ENCODE data around the gene FEM1C.
"Not testable (repeated sequence)": the region's sequence is repeated elsewhere in the genome, so short reads cannot be mapped to it uniquely, and the experiment has no call there.

Gene FEM1C

GRCh38 chr5:115520191-115520590 lies 24.4 kb downstream of the FEM1C start:
- DNase-seq (ENCODE audit: low spot score): no peak

- no peak for DNase-seq (ENCODE audit: low spot score)
These were observed 28.2 kb downstream of the FEM1C start for GRCh38 chr5:115516372-115516771.

- DNase-seq (ENCODE audit: low spot score): no peak
These were observed 30.4 kb downstream of the FEM1C start for GRCh38 chr5:115514220-115514619.

GRCh38 chr5:115511632-115512031 lies 32.9 kb downstream of the FEM1C start:
- DNase-seq (ENCODE audit: low spot score): no peak

GRCh38 chr5:115510145-115510645 lies 34.4 kb downstream of the FEM1C start:
- no peak for DNase-seq (ENCODE audit: low spot score)

GRCh38 chr5:115509547-115509946 lies 35.0 kb downstream of the FEM1C start:
- no peak for DNase-seq (ENCODE audit: low spot score)

GRCh38 chr5:115507681-115508080 lies 36.9 kb downstream of the FEM1C start:
- DNase-seq (ENCODE audit: low spot score): no peak

GRCh38 chr5:115503420-115503819 lies 41.2 kb downstream of the FEM1C start:
- DNase-seq (ENCODE audit: low spot score): no peak

- no peak for DNase-seq (ENCODE audit: low spot score)
These were observed 42.9 kb downstream of the FEM1C start for GRCh38 chr5:115501464-115502210.

GRCh38 chr5:115500225-115500624 lies 44.4 kb downstream of the FEM1C start:
- no peak for DNase-seq (ENCODE audit: low spot score)

GRCh38 chr5:115496936-115497576 lies 47.5 kb downstream of the FEM1C start:
- no peak for DNase-seq (ENCODE audit: low spot score)

- no peak for DNase-seq (ENCODE audit: low spot score)
These were observed 49.8 kb downstream of the FEM1C start for GRCh38 chr5:115494570-115495289.

GRCh38 chr5:115490596-115490995 lies 54.0 kb downstream of the FEM1C start:
- DNase-seq (ENCODE audit: low spot score): no peak

GRCh38 chr5:115489733-115490132 lies 54.8 kb downstream of the FEM1C start:
- no peak for DNase-seq (ENCODE audit: low spot score)

- no peak for DNase-seq (ENCODE audit: low spot score)
These were observed 56.8 kb downstream of the FEM1C start for GRCh38 chr5:115487756-115488155.

GRCh38 chr5:115487168-115487567 lies 57.4 kb downstream of the FEM1C start:
- DNase-seq (ENCODE audit: low spot score): no peak

GRCh38 chr5:115486728-115487127 lies 57.8 kb downstream of the FEM1C start:
- DNase-seq (ENCODE audit: low spot score): no peak

- DNase-seq (ENCODE audit: low spot score): no peak
These were observed 60.2 kb downstream of the FEM1C start for GRCh38 chr5:115484368-115484767.

GRCh38 chr5:115480900-115481299 lies 63.7 kb downstream of the FEM1C start:
- DNase-seq (ENCODE audit: low spot score): no peak

GRCh38 chr5:115480271-115480670 lies 64.3 kb downstream of the FEM1C start:
- DNase-seq (ENCODE audit: low spot score): no peak

GRCh38 chr5:115479166-115479873 lies 65.3 kb downstream of the FEM1C start:
- DNase-seq (ENCODE audit: low spot score): not testable (repeated sequence)

GRCh38 chr5:115478281-115478680 lies 66.3 kb downstream of the FEM1C start:
- no peak for DNase-seq (ENCODE audit: low spot score)
